NCI-H2029 treated with DMSO at 0.1 percent for 48 hours (cell line): Measurements from ENCODE around the gene TMEM140.
"Not testable (repeated sequence)": the region's sequence is repeated elsewhere in the genome, so short reads cannot be mapped to it uniquely, and the experiment has no call there.

Source experiments
- DNase-seq: peaks from one replicate; lab custom pipeline; 2025; lab: John Stamatoyannopoulos, UW

Gene TMEM140

GRCh38 chr7:135158874-135159273, 11.0 kb downstream of the TMEM140 start:
- DNase-seq: no peak

GRCh38 chr7:135159359-135160085, 11.7 kb downstream of the TMEM140 start:
- no peak for DNase-seq

- DNase-seq: no peak
Measured at GRCh38 chr7:135160098-135160857, 12.4 kb downstream of the TMEM140 start.

GRCh38 chr7:135160858-135161653, 13.2 kb downstream of the TMEM140 start:
- no peak for DNase-seq

GRCh38 chr7:135161669-135162068, 13.8 kb downstream of the TMEM140 start:
- no peak for DNase-seq

GRCh38 chr7:135162382-135163001, 14.6 kb downstream of the TMEM140 start:
- no peak for DNase-seq

GRCh38 chr7:135164357-135165061, 16.6 kb downstream of the TMEM140 start:
- no peak for DNase-seq

- no peak for DNase-seq
Measured at GRCh38 chr7:135165862-135166261, 18.0 kb downstream of the TMEM140 start.

GRCh38 chr7:135166338-135166990, 18.6 kb downstream of the TMEM140 start:
- no peak for DNase-seq

GRCh38 chr7:135167365-135167917, 19.6 kb downstream of the TMEM140 start:
- no peak for DNase-seq

GRCh38 chr7:135168001-135168400, 20.1 kb downstream of the TMEM140 start:
- no peak for DNase-seq

- DNase-seq: no peak
Measured at GRCh38 chr7:135168489-135169140, 20.7 kb downstream of the TMEM140 start.

GRCh38 chr7:135169141-135169963, 21.5 kb downstream of the TMEM140 start:
- no peak for DNase-seq

- no peak for DNase-seq
Measured at GRCh38 chr7:135169964-135170273, 22.0 kb downstream of the TMEM140 start.

- DNase-seq: peak; percentile 45
Measured at GRCh38 chr7:135170274-135170997, 22.6 kb downstream of the TMEM140 start, which contains the start of gene CYREN. Gene CYREN (minus strand): TSS chr7:135170707. CDS start chr7:135168922, 1,785 bp downstream.

- DNase-seq: not testable (repeated sequence)
Measured at GRCh38 chr7:135170998-135171481, 23.2 kb downstream of the TMEM140 start.

- not testable (repeated sequence) for DNase-seq
Measured at GRCh38 chr7:135171581-135172291, 23.9 kb downstream of the TMEM140 start.

- DNase-seq: not testable (repeated sequence)
Measured at GRCh38 chr7:135173916-135174315, 26.0 kb downstream of the TMEM140 start.
